ENCODE data around the gene AQP11.
A peak's percentile ranks its signal among the peaks of the same experiment; 100 is the strongest.

DNA sequence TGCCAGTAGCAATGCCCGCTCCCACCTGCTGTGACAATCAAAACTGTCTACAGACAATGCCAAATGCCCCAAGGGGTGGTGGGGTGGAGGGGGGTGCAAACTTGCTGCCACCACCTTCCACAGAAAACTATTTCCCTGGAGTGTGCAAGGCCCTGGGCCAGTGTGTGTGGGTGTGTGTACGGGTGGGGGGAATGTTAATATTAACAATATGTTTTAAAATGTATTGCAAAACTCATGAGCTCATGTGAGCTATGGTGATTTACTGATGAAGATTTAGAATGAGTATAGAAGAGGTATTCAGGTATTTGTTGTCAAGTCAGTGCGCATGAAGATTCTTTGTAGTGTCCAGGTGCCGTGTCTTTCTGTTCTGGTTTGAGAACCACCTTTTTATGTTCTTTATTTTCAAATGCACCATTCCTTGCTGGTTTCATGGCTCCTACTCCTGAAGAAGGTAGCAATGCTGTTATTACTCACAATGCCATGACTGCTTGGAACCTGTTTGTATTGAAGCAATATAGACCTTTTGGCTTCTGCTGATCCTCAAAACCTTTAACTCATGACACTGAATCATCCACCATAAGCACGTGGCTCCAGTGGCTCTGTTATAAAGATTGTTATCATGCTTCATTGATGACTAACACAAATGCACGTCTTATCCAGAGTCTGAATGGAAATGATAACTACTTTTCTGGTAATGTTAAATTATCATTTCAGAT, 29.9 kb upstream of the AQP11 start:
- TF ChIP-seq FOS (IDR thresholded peaks at IDR 0.05; ENCODE audit: low read depth, low read length) (peak; percentile 69; the same call in 1 of the 2 replicates), RAD21 (IDR thresholded peaks at IDR 0.05; ENCODE audit: low read length) (no peak), POLR2A (IDR thresholded peaks at IDR 0.05; ENCODE audit: low read depth, low read length) (no peak), CEBPB (IDR thresholded peaks at IDR 0.05; ENCODE audit: low read depth, low read length) (peak; percentile 36; the same call in 1 of the 2 replicates), CHD1 (IDR thresholded peaks at IDR 0.05; ENCODE audit: low read depth, low read length) (no peak), MAFK (IDR thresholded peaks at IDR 0.05; ENCODE audit: low read depth, low read length) (peak; percentile 28; the same call in 1 of the 2 replicates), MAZ (IDR thresholded peaks at IDR 0.05; ENCODE audit: borderline replicate concordance, low read depth, low read length) (no peak), ELK1 (IDR thresholded peaks at IDR 0.05; ENCODE audit: borderline replicate concordance, low read depth, low read length) (no peak), MXI1 (IDR thresholded peaks at IDR 0.05; ENCODE audit: borderline replicate concordance, low read depth, low read length) (no peak; the same call in 1 of the 2 replicates), BHLHE40 (IDR thresholded peaks at IDR 0.05; ENCODE audit: low read depth, low read length) (peak; percentile 89), SMC3 (IDR thresholded peaks at IDR 0.05; ENCODE audit: low read depth, low read length) (no peak)
- TF ChIP-seq, protein P1, sequence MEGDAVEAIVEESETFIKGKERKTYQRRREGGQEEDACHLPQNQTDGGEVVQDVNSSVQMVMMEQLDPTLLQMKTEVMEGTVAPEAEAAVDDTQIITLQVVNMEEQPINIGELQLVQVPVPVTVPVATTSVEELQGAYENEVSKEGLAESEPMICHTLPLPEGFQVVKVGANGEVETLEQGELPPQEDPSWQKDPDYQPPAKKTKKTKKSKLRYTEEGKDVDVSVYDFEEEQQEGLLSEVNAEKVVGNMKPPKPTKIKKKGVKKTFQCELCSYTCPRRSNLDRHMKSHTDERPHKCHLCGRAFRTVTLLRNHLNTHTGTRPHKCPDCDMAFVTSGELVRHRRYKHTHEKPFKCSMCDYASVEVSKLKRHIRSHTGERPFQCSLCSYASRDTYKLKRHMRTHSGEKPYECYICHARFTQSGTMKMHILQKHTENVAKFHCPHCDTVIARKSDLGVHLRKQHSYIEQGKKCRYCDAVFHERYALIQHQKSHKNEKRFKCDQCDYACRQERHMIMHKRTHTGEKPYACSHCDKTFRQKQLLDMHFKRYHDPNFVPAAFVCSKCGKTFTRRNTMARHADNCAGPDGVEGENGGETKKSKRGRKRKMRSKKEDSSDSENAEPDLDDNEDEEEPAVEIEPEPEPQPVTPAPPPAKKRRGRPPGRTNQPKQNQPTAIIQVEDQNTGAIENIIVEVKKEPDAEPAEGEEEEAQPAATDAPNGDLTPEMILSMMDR (conservative IDR thresholded peaks at IDR 0.05; ENCODE audit: low read depth, low read length) = no peak
- TF ChIP-seq, protein P2, sequence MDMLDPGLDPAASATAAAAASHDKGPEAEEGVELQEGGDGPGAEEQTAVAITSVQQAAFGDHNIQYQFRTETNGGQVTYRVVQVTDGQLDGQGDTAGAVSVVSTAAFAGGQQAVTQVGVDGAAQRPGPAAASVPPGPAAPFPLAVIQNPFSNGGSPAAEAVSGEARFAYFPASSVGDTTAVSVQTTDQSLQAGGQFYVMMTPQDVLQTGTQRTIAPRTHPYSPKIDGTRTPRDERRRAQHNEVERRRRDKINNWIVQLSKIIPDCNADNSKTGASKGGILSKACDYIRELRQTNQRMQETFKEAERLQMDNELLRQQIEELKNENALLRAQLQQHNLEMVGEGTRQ (IDR thresholded peaks at IDR 0.05; ENCODE audit: low read depth, low read length) = peak; percentile 77
